ENCODE measurements around the gene OXTR.

OXTR gene

GRCh38 chr3:8767667-8768363, 1.6 kb downstream of the OXTR start:
- peak overlapping the region; percentile 54 for H3K4me3 ChIP-seq (ENCODE audit: low read depth, low read length)
- H3K36me3 ChIP-seq (ENCODE audit: control insufficient read depth, insufficient read depth, low read length): no peaks in the 10 kb centered on the region
- H3K9ac ChIP-seq (ENCODE audit: low read depth, low read length): no peak overlapping the region
- H3K27ac ChIP-seq (ENCODE audit: low read depth, low read length): no peak overlapping the region
- peaks cover 63% of the 10 kb centered on the region for H3K27me3 ChIP-seq (ENCODE audit: control insufficient read depth, insufficient read depth, low read length)
- peaks cover 30% of the 10 kb centered on the region for H3K4me1 ChIP-seq (ENCODE audit: control insufficient read depth, insufficient read depth, low read length)
- H3K9me3 ChIP-seq (ENCODE audit: control insufficient read depth, insufficient read depth, low read length): no peaks in the 10 kb centered on the region

GRCh38 chr3:8767256-8767666, 2.2 kb downstream of the OXTR start:
- no peak overlapping the region for H3K27ac ChIP-seq (ENCODE audit: low read depth, low read length)
- no peaks in the 10 kb centered on the region for H3K36me3 ChIP-seq (ENCODE audit: control insufficient read depth, insufficient read depth, low read length)
- H3K9me3 ChIP-seq (ENCODE audit: control insufficient read depth, insufficient read depth, low read length): no peaks in the 10 kb centered on the region
- H3K9ac ChIP-seq (ENCODE audit: low read depth, low read length): no peak overlapping the region
- peaks cover 30% of the 10 kb centered on the region for H3K4me1 ChIP-seq (ENCODE audit: control insufficient read depth, insufficient read depth, low read length)
- peaks cover 63% of the 10 kb centered on the region for H3K27me3 ChIP-seq (ENCODE audit: control insufficient read depth, insufficient read depth, low read length)
- H3K4me3 ChIP-seq (ENCODE audit: low read depth, low read length): peak overlapping the region; percentile 54; the same call in 1 of the 2 replicates

DNA sequence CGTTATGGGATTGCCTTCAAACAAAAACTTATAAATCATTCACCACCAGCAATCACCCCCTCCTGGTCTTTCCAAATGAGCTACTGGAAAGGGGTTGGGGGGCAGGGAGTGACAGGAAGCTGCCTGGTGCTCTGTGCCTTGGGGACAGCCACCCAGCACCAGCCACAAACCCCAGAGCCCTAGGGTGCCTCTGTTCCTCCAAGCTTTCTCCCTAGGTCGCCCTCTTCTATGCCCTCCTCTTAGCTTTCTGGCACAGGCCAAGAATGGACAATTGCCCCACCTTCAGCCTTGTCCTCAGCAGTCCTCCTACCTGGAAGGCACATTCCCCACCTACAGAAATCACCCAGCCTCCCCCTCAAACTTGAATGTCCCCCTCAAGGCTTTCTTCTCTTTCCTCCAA, 3.3 kb downstream of the OXTR start:
- peaks cover 25% of the 10 kb centered on the region for H3K4me1 ChIP-seq (ENCODE audit: control insufficient read depth, insufficient read depth, low read length)
- H3K9ac ChIP-seq (ENCODE audit: low read depth, low read length): no peak overlapping the region
- no peaks in the 10 kb centered on the region for H3K36me3 ChIP-seq (ENCODE audit: control insufficient read depth, insufficient read depth, low read length)
- H3K27ac ChIP-seq (ENCODE audit: low read depth, low read length): no peak overlapping the region
- H3K4me3 ChIP-seq (ENCODE audit: low read depth, low read length): no peak overlapping the region
- peaks cover 63% of the 10 kb centered on the region for H3K27me3 ChIP-seq (ENCODE audit: control insufficient read depth, insufficient read depth, low read length)
- H3K9me3 ChIP-seq (ENCODE audit: control insufficient read depth, insufficient read depth, low read length): no peaks in the 10 kb centered on the region

GRCh38 chr3:8765528-8765927, 3.9 kb downstream of the OXTR start:
- H3K4me3 ChIP-seq (ENCODE audit: low read depth, low read length): no peak overlapping the region
- H3K27me3 ChIP-seq (ENCODE audit: control insufficient read depth, insufficient read depth, low read length): peaks cover 63% of the 10 kb centered on the region
- H3K9ac ChIP-seq (ENCODE audit: low read depth, low read length): no peak overlapping the region
- H3K27ac ChIP-seq (ENCODE audit: low read depth, low read length): no peak overlapping the region
- no peaks in the 10 kb centered on the region for H3K9me3 ChIP-seq (ENCODE audit: control insufficient read depth, insufficient read depth, low read length)
- no peaks in the 10 kb centered on the region for H3K36me3 ChIP-seq (ENCODE audit: control insufficient read depth, insufficient read depth, low read length)
- H3K4me1 ChIP-seq (ENCODE audit: control insufficient read depth, insufficient read depth, low read length): peaks cover 19% of the 10 kb centered on the region

- Histone ChIP-seq H3K27me3 (ENCODE audit: control insufficient read depth, insufficient read depth, low read length) (peaks cover 55% of the 10 kb centered on the region), H3K9me3 (ENCODE audit: control insufficient read depth, insufficient read depth, low read length) (no peaks in the 10 kb centered on the region), H3K27ac (ENCODE audit: low read depth, low read length) (no peak overlapping the region), H3K36me3 (ENCODE audit: control insufficient read depth, insufficient read depth, low read length) (no peaks in the 10 kb centered on the region), H3K4me3 (ENCODE audit: low read depth, low read length) (no peak overlapping the region), H3K9ac (ENCODE audit: low read depth, low read length) (no peak overlapping the region), H3K4me1 (ENCODE audit: control insufficient read depth, insufficient read depth, low read length) (peaks cover 9% of the 10 kb centered on the region)
These were observed 4.9 kb downstream of the OXTR start for GRCh38 chr3:8764528-8764927.

GRCh38 chr3:8762607-8763377, 6.6 kb downstream of the OXTR start:
- Histone ChIP-seq H3K9me3 (ENCODE audit: control insufficient read depth, insufficient read depth, low read length) (no peaks in the 10 kb centered on the region), H3K9ac (ENCODE audit: low read depth, low read length) (no peak overlapping the region), H3K27me3 (ENCODE audit: control insufficient read depth, insufficient read depth, low read length) (peaks cover 40% of the 10 kb centered on the region), H3K27ac (ENCODE audit: low read depth, low read length) (no peak overlapping the region), H3K36me3 (ENCODE audit: control insufficient read depth, insufficient read depth, low read length) (no peaks in the 10 kb centered on the region), H3K4me3 (ENCODE audit: low read depth, low read length) (no peak overlapping the region), H3K4me1 (ENCODE audit: control insufficient read depth, insufficient read depth, low read length) (no peaks in the 10 kb centered on the region)

DNA sequence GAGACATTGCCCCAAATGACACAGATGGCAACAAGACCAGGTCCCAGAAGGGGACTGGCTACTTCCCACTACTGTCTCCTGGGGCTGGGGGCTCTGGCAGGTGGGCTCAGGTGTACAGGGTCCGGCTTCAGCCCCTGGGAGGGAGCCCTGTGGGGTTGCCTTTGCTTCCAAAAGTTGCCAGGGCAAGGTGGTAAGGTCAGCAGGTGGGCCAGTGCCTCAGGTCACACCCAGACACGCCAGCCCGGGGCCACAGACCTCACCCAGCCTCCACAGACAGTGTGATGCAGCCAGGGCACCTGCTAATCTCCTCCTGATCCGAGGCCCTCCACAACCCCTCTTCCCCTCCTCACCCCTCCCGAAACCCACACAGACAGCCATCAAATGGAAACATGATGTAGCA, 7.5 kb downstream of the OXTR start:
- Histone ChIP-seq H3K27ac (ENCODE audit: low read depth, low read length) (no peak overlapping the region), H3K4me3 (ENCODE audit: low read depth, low read length) (no peak overlapping the region), H3K36me3 (ENCODE audit: control insufficient read depth, insufficient read depth, low read length) (no peaks in the 10 kb centered on the region), H3K9ac (ENCODE audit: low read depth, low read length) (no peak overlapping the region), H3K4me1 (ENCODE audit: control insufficient read depth, insufficient read depth, low read length) (no peaks in the 10 kb centered on the region), H3K9me3 (ENCODE audit: control insufficient read depth, insufficient read depth, low read length) (no peaks in the 10 kb centered on the region), H3K27me3 (ENCODE audit: control insufficient read depth, insufficient read depth, low read length) (peaks cover 30% of the 10 kb centered on the region)

DNA sequence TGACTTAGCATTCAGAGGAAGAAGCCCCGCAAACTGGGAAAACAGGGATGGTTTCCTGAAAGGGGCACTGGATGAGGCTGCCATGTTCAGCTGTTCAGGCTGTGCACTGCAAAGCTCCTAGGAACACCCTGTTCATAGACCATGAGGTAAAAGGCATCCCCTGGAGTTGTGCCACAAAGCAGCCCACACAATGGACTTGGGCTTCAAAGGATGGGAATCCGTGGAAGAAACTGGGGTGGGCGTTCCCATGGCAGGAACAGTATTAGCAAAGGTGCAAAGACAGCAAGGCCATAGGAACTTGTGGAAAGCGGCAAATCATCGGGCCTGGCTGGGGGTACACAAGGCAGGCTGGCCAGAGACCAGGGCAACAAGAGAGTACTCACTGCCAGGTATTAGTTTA, 8.9 kb downstream of the OXTR start:
- no peaks in the 10 kb centered on the region for H3K9me3 ChIP-seq (ENCODE audit: control insufficient read depth, insufficient read depth, low read length)
- H3K27me3 ChIP-seq (ENCODE audit: control insufficient read depth, insufficient read depth, low read length): peaks cover 17% of the 10 kb centered on the region
- no peaks in the 10 kb centered on the region for H3K4me1 ChIP-seq (ENCODE audit: control insufficient read depth, insufficient read depth, low read length)
- H3K36me3 ChIP-seq (ENCODE audit: control insufficient read depth, insufficient read depth, low read length): no peaks in the 10 kb centered on the region
- no peak overlapping the region for H3K27ac ChIP-seq (ENCODE audit: low read depth, low read length)
- H3K9ac ChIP-seq (ENCODE audit: low read depth, low read length): no peak overlapping the region
- no peak overlapping the region for H3K4me3 ChIP-seq (ENCODE audit: low read depth, low read length)

DNA sequence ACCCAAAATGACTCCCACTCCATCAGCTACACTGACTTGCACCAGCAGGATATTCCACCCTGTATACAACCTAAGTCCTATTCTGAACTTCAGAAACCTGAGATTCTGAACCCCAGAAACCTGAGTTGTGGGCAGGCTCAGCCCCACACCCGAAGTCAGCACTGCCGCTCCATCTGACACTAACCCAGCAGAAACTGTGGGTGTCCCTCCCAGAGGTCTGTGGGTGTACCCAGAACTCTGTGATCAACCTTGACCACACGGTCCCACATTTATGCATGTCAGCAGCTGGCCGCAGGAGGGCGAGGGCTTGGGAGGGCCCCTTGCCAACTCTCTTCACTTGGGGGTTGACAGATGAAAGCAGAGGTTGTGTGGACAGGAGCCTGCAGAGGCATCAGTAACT, 9.3 kb downstream of the OXTR start:
- H3K4me1 ChIP-seq (ENCODE audit: control insufficient read depth, insufficient read depth, low read length): no peaks in the 10 kb centered on the region
- no peak overlapping the region for H3K9ac ChIP-seq (ENCODE audit: low read depth, low read length)
- no peak overlapping the region for H3K27ac ChIP-seq (ENCODE audit: low read depth, low read length)
- H3K36me3 ChIP-seq (ENCODE audit: control insufficient read depth, insufficient read depth, low read length): no peaks in the 10 kb centered on the region
- no peaks in the 10 kb centered on the region for H3K9me3 ChIP-seq (ENCODE audit: control insufficient read depth, insufficient read depth, low read length)
- peaks cover 13% of the 10 kb centered on the region for H3K27me3 ChIP-seq (ENCODE audit: control insufficient read depth, insufficient read depth, low read length)
- H3K4me3 ChIP-seq (ENCODE audit: low read depth, low read length): no peak overlapping the region

DNA sequence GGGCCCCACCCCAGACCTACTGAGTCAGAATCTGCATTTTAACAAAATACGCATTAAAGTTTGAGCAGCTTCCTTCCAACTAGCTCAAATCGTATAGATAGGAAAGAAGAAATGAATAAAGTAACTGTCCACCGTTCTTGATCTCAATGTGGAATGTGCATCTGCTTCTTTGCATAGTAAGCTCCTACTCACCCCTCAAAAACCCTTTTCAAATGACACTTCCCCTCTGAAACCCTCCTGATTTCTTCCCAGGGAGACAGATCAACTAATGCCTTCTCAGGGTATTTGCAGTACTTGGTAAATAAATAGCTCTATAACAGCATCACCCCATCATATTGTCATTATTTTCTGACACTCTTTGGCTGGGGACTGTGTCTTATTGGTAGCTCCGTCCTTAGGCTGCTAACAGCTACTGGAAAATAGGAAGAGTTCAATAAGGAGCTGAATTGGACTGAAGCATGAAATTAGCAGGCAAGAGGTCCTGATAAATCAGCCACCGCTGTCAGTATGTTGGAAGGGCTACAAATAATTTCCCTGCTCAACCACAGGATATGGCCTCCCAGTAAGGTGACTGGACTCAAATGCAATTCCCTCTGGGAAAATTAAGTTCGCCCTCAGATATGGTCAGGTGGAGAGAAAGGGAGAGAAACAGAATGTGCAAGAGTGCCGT, 10.2 kb downstream of the OXTR start:
- H3K27me3 ChIP-seq (ENCODE audit: control insufficient read depth, insufficient read depth, low read length): peaks cover 3% of the 10 kb centered on the region; the same call in 1 of the 2 replicates
- H3K9me3 ChIP-seq (ENCODE audit: control insufficient read depth, insufficient read depth, low read length): no peaks in the 10 kb centered on the region
- H3K9ac ChIP-seq (ENCODE audit: low read depth, low read length): no peak overlapping the region
- no peak overlapping the region for H3K27ac ChIP-seq (ENCODE audit: low read depth, low read length)
- H3K4me3 ChIP-seq (ENCODE audit: low read depth, low read length): no peak overlapping the region
- no peaks in the 10 kb centered on the region for H3K4me1 ChIP-seq (ENCODE audit: control insufficient read depth, insufficient read depth, low read length)
- H3K36me3 ChIP-seq (ENCODE audit: control insufficient read depth, insufficient read depth, low read length): no peaks in the 10 kb centered on the region

Data from HUES48 (cell line).